HEK293 (cell line): ENCODE data around the gene EIF3M.
"Not testable (repeated sequence)": the region's sequence is repeated elsewhere in the genome, so short reads cannot be mapped to it uniquely, and the experiment has no call there.

ENCODE experiments used
- CTCF ChIA-PET: fragments of 350-600 bp; formaldehyde crosslinking; extraction: SDS; loops from one replicate; lab custom pipeline; 2021; ENCODE audit warnings: antibody characterized with exemption; lab: Yijun Ruan, JAX
- POLR2A ChIA-PET: fragments of 300-600 bp; formaldehyde crosslinking; extraction: SDS; loops from one replicate; lab custom pipeline; 2020; ENCODE audit warnings: antibody characterized with exemption, inconsistent platforms; lab: Yijun Ruan, JAX
- H3K27ac ChIP-seq: fragments of 200-500 bp; sonication (Bioruptor generic); 2 replicates; pipeline ENCODE4 v1.5.1; 2014; ENCODE audit warnings: low read depth, low read length, control low read depth, inconsistent platforms; ENCODE audit errors: extremely low read depth
- H3K36me3 ChIP-seq, 2 experiments: fragments of 200-500 bp in 1 of 2; sonication (Bioruptor generic) in 1 of 2; 1 replicate in 1 of 2; 2 replicates in 1 of 2; pipeline ENCODE4 v1.5.1; 2014 to 2017; ENCODE audit warnings: inconsistent platforms in 2 of 2, low read length in 2 of 2; ENCODE audit not compliant: control insufficient read depth in 2 of 2, insufficient read depth in 1 of 2
- H3K4me1 ChIP-seq: fragments of 200-500 bp; sonication (Bioruptor generic); 2 replicates; pipeline ENCODE4 v1.5.1; 2014; ENCODE audit warnings: mild to moderate bottlenecking, low read length, inconsistent platforms; ENCODE audit not compliant: control insufficient read depth, insufficient read depth
- H3K4me3 ChIP-seq: 2 replicates; pipeline ENCODE4 v1.5.1; 2011; ENCODE audit warnings: low read depth, mild to moderate bottlenecking, control low read depth, low read length, moderate library complexity
- H3K9me3 ChIP-seq: fragments of 200-500 bp; sonication (Bioruptor generic); 2 replicates; pipeline ENCODE4 v1.5.1; 2014; ENCODE audit warnings: low read depth, low read length, inconsistent platforms; ENCODE audit not compliant: control insufficient read depth, insufficient read depth
- GLIS1 ChIP-seq: fragments of 450-650 bp; formaldehyde crosslinking; IDR thresholded peaks from 2 replicates; pipeline ENCODE4 v1.5.1; 2016; ENCODE audit warnings: missing biosample characterization, missing genetic modification characterization
- REPIN1 ChIP-seq: fragments of 450-650 bp; formaldehyde crosslinking; IDR thresholded peaks from 2 replicates; pipeline ENCODE4 v1.5.1; 2017; ENCODE audit warnings: missing biosample characterization, missing genetic modification characterization, low read depth
- SP7 ChIP-seq: fragments of 450-650 bp; formaldehyde crosslinking; IDR thresholded peaks from 2 replicates; pipeline ENCODE4 v1.5.1; 2016; ENCODE audit warnings: missing biosample characterization, missing genetic modification characterization
- TRIM28 ChIP-seq: IDR thresholded peaks from 2 replicates; pipeline ENCODE4 v1.6.1; 2011; ENCODE audit warnings: low read length, control low read depth, borderline replicate concordance
- WT1 ChIP-seq: fragments of 450-650 bp; formaldehyde crosslinking; IDR thresholded peaks from 2 replicates; pipeline ENCODE4 v1.5.1; 2016; ENCODE audit warnings: missing biosample characterization, missing genetic modification characterization
- ZBTB21 ChIP-seq: fragments of 450-650 bp; formaldehyde crosslinking; IDR thresholded peaks from 2 replicates; pipeline ENCODE4 v1.5.1; 2017; ENCODE audit warnings: missing biosample characterization, missing genetic modification characterization
- ZNF184 ChIP-seq: fragments of 450-650 bp; IDR thresholded peaks from 2 replicates; pipeline ENCODE4 v1.5.1; 2018; ENCODE audit warnings: missing biosample characterization, mild to moderate bottlenecking, missing genetic modification characterization
- ZNF214 ChIP-seq: fragments of 450-650 bp; formaldehyde crosslinking; IDR thresholded peaks from 2 replicates; pipeline ENCODE4 v1.5.1; 2017; ENCODE audit warnings: missing biosample characterization, mild to moderate bottlenecking, missing genetic modification characterization, borderline replicate concordance
- ZNF423 ChIP-seq: fragments of 450-650 bp; formaldehyde crosslinking; IDR thresholded peaks from 2 replicates; pipeline ENCODE4 v1.5.1; 2016; ENCODE audit warnings: missing biosample characterization, missing genetic modification characterization
- ZNF521 ChIP-seq: fragments of 450-650 bp; formaldehyde crosslinking; IDR thresholded peaks from 2 replicates; pipeline ENCODE4 v1.5.1; 2017; ENCODE audit warnings: missing biosample characterization, mild to moderate bottlenecking, missing genetic modification characterization
- ZNF529 ChIP-seq: fragments of 450-650 bp; formaldehyde crosslinking; IDR thresholded peaks from 2 replicates; pipeline ENCODE4 v1.5.1; 2017; ENCODE audit warnings: missing genetic modification characterization, missing biosample characterization; ENCODE audit not compliant: insufficient replicate concordance
- ZNF544 ChIP-seq: fragments of 450-650 bp; formaldehyde crosslinking; IDR thresholded peaks from 2 replicates; pipeline ENCODE4 v1.5.0; 2017; ENCODE audit warnings: missing biosample characterization, missing genetic modification characterization
- ZNF623 ChIP-seq: fragments of 450-650 bp; formaldehyde crosslinking; IDR thresholded peaks from 2 replicates; pipeline ENCODE4 v1.5.1; 2016; ENCODE audit warnings: missing biosample characterization, missing genetic modification characterization
- ZNF768 ChIP-seq: fragments of 450-650 bp; formaldehyde crosslinking; IDR thresholded peaks from 2 replicates; pipeline ENCODE4 v1.5.1; 2018; ENCODE audit warnings: missing biosample characterization, mild to moderate bottlenecking, missing genetic modification characterization
- ZNF777 ChIP-seq: fragments of 450-650 bp; formaldehyde crosslinking; IDR thresholded peaks from 2 replicates; pipeline ENCODE4 v1.5.1; 2017; ENCODE audit warnings: missing biosample characterization, missing genetic modification characterization, borderline replicate concordance
- ZSCAN23 ChIP-seq: fragments of 450-650 bp; formaldehyde crosslinking; IDR thresholded peaks from 2 replicates; pipeline ENCODE4 v1.5.1; 2016; ENCODE audit warnings: missing biosample characterization, missing genetic modification characterization
- TF ChIP-seq, protein P1 (sequence below): fragments of 450-650 bp; formaldehyde crosslinking; IDR thresholded peaks from 2 replicates; pipeline ENCODE4 v1.5.1; 2017; ENCODE audit warnings: missing biosample characterization, missing genetic modification characterization
- TF ChIP-seq, protein P2 (sequence below): fragments of 450-650 bp; formaldehyde crosslinking; IDR thresholded peaks from 2 replicates; pipeline ENCODE4 v1.5.1; 2017; ENCODE audit warnings: missing biosample characterization, missing genetic modification characterization
- TF ChIP-seq, protein P3 (sequence below): fragments of 450-650 bp; formaldehyde crosslinking; conservative IDR thresholded peaks from 2 replicates; pipeline ENCODE4 v1.5.1; 2016; ENCODE audit warnings: low read depth, missing biosample characterization, missing genetic modification characterization

Gene EIF3M

DNA sequence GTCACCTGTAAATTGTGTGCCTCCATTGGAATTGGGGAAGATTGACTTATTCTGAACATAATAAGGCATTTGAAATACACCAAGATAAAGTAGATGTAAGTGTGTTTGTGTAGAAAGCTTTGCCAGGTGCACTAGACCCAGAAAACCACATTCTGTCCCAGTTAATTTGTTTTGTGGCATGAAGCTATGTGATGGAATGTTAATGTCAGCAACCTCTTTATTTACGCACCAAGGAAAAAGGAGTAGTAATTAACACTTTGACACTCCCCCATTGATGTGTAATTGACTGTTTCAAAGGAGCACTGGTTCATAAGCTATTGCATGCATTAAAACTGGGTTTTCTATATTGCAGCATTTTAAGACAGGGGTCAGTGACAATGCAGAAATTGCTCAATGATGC is 14.3 kb downstream of the EIF3M start:
- ChIA-PET POLR2A (interaction anchor here (1.9 kb wide), 1 partner anchor 15 kb away, joined by 5 read pairs; the partner anchor contains the start of gene EIF3M), CTCF (no interaction called here)
- no peak overlapping the region for H3K4me3 ChIP-seq
- H3K27ac ChIP-seq = no peak overlapping the region
- peaks cover 28 to 87% of the 10 kb centered on the region in 2 experiments for H3K36me3 ChIP-seq
- peak; percentile 75 for TF ChIP-seq WT1 (tag by site-specific recombination)
- TF ChIP-seq, protein P1, sequence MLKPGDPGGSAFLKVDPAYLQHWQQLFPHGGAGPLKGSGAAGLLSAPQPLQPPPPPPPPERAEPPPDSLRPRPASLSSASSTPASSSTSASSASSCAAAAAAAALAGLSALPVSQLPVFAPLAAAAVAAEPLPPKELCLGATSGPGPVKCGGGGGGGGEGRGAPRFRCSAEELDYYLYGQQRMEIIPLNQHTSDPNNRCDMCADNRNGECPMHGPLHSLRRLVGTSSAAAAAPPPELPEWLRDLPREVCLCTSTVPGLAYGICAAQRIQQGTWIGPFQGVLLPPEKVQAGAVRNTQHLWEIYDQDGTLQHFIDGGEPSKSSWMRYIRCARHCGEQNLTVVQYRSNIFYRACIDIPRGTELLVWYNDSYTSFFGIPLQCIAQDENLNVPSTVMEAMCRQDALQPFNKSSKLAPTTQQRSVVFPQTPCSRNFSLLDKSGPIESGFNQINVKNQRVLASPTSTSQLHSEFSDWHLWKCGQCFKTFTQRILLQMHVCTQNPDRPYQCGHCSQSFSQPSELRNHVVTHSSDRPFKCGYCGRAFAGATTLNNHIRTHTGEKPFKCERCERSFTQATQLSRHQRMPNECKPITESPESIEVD (tag by site-specific recombination) = peak; percentile 73
- TF ChIP-seq SP7 (tag by site-specific recombination) = peak; percentile 85
- TF ChIP-seq, protein P2, sequence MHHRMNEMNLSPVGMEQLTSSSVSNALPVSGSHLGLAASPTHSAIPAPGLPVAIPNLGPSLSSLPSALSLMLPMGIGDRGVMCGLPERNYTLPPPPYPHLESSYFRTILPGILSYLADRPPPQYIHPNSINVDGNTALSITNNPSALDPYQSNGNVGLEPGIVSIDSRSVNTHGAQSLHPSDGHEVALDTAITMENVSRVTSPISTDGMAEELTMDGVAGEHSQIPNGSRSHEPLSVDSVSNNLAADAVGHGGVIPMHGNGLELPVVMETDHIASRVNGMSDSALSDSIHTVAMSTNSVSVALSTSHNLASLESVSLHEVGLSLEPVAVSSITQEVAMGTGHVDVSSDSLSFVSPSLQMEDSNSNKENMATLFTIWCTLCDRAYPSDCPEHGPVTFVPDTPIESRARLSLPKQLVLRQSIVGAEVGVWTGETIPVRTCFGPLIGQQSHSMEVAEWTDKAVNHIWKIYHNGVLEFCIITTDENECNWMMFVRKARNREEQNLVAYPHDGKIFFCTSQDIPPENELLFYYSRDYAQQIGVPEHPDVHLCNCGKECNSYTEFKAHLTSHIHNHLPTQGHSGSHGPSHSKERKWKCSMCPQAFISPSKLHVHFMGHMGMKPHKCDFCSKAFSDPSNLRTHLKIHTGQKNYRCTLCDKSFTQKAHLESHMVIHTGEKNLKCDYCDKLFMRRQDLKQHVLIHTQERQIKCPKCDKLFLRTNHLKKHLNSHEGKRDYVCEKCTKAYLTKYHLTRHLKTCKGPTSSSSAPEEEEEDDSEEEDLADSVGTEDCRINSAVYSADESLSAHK = 0 out of 2 replicates have a peak, but pooled peaks have one; percentile 30
- no peak for TF ChIP-seq ZNF184 (tag by site-specific recombination)
- H3K9me3 ChIP-seq = no peaks in the 10 kb centered on the region
- no peaks in the 10 kb centered on the region; the same call in 1 of the 2 replicates for H3K4me1 ChIP-seq

DNA sequence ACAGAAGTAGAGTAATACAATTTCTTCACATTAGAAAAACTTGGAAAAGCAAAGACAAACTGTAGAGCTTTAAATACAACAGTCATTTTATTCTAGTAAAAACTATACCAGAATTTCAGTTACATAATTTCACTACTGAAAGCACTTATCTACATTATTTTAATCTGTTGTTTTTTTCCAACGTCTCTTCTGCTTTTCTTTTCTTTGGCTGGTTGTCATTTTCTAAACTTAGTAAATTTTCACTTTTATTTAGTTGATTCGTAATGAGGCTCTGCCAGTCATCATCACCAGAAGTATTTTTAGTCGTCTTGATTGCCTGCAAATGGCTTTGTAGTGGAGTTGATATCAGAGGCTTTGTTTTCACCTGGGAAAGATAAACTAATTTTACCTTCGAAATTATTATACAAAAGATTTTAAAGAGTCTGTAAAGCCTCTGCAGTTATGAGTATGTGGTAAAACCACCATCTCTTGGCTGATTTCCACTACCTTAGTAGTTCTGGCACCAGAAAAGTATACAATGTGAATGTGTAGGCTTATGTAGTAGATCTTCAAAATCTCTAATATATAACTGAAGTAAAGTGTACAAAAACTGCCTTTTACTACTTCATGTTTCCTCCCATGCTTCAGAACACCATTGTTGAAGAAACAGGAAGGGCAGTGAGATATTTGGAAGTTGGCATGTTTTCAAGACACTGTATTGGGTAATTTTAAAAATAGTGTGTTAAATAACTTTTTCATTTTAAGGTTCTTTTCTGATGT is 19.2 kb downstream of the EIF3M start:
- no peak for TF ChIP-seq ZNF423 (tag by site-specific recombination)
- no peak for TF ChIP-seq GLIS1
- no peak for TF ChIP-seq ZBTB21 (tag by site-specific recombination)
- TF ChIP-seq ZNF529 = no peak
- TF ChIP-seq, all 188 proteins: peak for 0
- CTCF ChIA-PET = no interaction called here
- Histone ChIP-seq H3K4me3 (no peak overlapping the region), H3K27ac (no peak overlapping the region), H3K4me1 (no peaks in the 10 kb centered on the region), H3K9me3 (no peaks in the 10 kb centered on the region), H3K36me3 (peaks cover 29 to 69% of the 10 kb centered on the region in 2 experiments)
- POLR2A ChIA-PET = no interaction called here

DNA sequence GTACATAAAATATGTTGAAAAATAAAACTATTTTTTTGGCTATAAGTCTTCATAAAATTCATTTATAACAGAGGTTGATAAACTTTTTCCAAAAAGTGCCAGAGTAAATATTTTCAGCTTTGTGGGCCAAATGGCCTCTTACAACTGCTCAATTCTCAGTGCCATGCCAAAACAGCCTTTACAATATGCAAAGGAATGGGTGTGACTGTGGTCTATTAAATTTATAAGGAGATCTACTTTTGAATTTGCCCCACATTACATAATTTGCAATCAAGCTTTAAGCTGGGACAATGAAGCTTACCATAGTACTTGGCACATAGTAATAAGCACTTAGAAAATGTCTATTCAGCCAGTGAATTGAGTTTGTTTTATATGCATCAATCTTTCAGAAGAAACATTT is 22.6 kb downstream of the EIF3M start:
- Histone ChIP-seq H3K36me3 (peaks cover 19 to 46% of the 10 kb centered on the region in 2 experiments), H3K4me3 (no peak overlapping the region), H3K9me3 (no peaks in the 10 kb centered on the region), H3K4me1 (no peaks in the 10 kb centered on the region), H3K27ac (no peak overlapping the region)
- ChIA-PET POLR2A (no interaction called here), CTCF (interaction anchor here (0.8 to 1.2 kb wide), 2 partner anchors 230 to 232 kb away, joined by 3 read pairs; no protein-coding TSS in a partner anchor)
- TF ChIP-seq REPIN1 (tag by site-specific recombination) (no peak), TRIM28 (no peak), ZNF544 (no peak), ZNF623 (tag by site-specific recombination) (no peak), ZNF768 (tag by site-specific recombination) (no peak), ZNF214 (tag by site-specific recombination) (no peak), ZNF777 (no peak), ZNF521 (tag by site-specific recombination) (no peak), ZSCAN23 (tag by site-specific recombination) (no peak)
- TF ChIP-seq, protein P3, sequence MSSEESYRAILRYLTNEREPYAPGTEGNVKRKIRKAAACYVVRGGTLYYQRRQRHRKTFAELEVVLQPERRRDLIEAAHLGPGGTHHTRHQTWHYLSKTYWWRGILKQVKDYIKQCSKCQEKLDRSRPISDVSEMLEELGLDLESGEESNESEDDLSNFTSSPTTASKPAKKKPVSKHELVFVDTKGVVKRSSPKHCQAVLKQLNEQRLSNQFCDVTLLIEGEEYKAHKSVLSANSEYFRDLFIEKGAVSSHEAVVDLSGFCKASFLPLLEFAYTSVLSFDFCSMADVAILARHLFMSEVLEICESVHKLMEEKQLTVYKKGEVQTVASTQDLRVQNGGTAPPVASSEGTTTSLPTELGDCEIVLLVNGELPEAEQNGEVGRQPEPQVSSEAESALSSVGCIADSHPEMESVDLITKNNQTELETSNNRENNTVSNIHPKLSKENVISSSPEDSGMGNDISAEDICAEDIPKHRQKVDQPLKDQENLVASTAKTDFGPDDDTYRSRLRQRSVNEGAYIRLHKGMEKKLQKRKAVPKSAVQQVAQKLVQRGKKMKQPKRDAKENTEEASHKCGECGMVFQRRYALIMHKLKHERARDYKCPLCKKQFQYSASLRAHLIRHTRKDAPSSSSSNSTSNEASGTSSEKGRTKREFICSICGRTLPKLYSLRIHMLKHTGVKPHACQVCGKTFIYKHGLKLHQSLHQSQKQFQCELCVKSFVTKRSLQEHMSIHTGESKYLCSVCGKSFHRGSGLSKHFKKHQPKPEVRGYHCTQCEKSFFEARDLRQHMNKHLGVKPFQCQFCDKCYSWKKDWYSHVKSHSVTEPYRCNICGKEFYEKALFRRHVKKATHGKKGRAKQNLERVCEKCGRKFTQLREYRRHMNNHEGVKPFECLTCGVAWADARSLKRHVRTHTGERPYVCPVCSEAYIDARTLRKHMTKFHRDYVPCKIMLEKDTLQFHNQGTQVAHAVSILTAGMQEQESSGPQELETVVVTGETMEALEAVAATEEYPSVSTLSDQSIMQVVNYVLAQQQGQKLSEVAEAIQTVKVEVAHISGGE = no peak

DNA sequence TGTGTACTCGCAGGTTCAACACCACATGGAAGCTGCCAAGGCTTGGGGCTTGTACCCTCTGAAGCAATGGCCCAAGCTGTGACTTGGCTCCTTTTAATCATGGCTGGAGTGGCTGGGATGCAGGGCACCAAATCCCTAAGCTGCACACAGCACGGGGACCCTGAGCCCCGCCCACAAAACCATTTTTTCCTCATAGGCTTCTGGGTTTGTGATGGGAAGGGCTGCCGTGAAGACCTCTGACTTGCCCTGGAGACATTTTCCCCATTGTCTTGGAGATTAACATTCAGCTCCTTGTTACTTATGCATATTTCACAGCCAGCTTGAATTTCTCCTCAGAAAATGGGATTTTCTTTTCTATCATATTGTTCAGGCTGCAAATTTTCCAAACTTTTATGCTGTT is 25.2 kb downstream of the EIF3M start:
- CTCF ChIA-PET = interaction anchor here (0.6 kb wide), 1 partner anchor 187 kb away, joined by 7 read pairs; no protein-coding TSS in a partner anchor
- POLR2A ChIA-PET = not testable (repeated sequence)

More for the DNA sequence above, 25.2 kb downstream of the EIF3M start:
- not testable (repeated sequence) for H3K27ac ChIP-seq, H3K4me3 ChIP-seq, H3K9me3 ChIP-seq, H3K4me1 ChIP-seq
- H3K36me3 ChIP-seq = peaks cover 5 to 20% of the 10 kb centered on the region in 2 experiments; a peak in 2 of 3 replicates
